IMR-90 (cell line): ENCODE results near the gene CCNYL1. TPM values are rescaled to one million over a fixed set of nuclear protein-coding genes. Genes with fewer than 3 reads are reported as not detected.

Experiments
- ATAC-seq: fragments of 200-7000 bp; cut with Tn5 transposase; 2 replicates; pipeline ENCODE4 v1.9.1; 2020; ENCODE audit warnings: low read depth, mild to moderate bottlenecking, moderate library complexity
- BruUV-seq: library from RNA; stranded (reverse); fragments of 400-500 nt; replicated peaks from 2 replicates; lab custom pipeline; 2021; lab: Mats Ljungman, UMichigan
- CTCF ChIA-PET: fragments of 300-600 bp; formaldehyde crosslinking; extraction: SDS; loops from one replicate; lab custom pipeline; 2021; ENCODE audit warnings: antibody characterized with exemption; lab: Yijun Ruan, JAX
- POLR2A ChIA-PET: fragments of 300-600 bp; sonication (Branson Sonifier 250); formaldehyde crosslinking; loops from one replicate; lab custom pipeline; 2022; ENCODE audit warnings: antibody characterized with exemption; ENCODE audit not compliant: unreplicated experiment; lab: Charles Lee
- DNase-seq: peaks from one replicate; pipeline ENCODE4 v3.0.0; 2013
- H2AFZ ChIP-seq: replicated peaks from 2 replicates; pipeline ENCODE3; 2013; ENCODE audit warnings: low read length, mild to moderate bottlenecking; ENCODE audit not compliant: poor library complexity
- H2AK5ac ChIP-seq: 2 replicates; pipeline ENCODE4 v1.6.1; 2013; ENCODE audit warnings: low read depth, low read length, inconsistent platforms
- H2AK9ac ChIP-seq: replicated peaks from 2 replicates; pipeline ENCODE3; 2013; ENCODE audit warnings: mild to moderate bottlenecking, low read depth, low read length, moderate library complexity; ENCODE audit not compliant: poor library complexity
- H2BK120ac ChIP-seq: 2 replicates; pipeline ENCODE4 v1.6.1; 2013; ENCODE audit warnings: low read depth, low read length, inconsistent platforms
- H2BK15ac ChIP-seq: 3 replicates; pipeline ENCODE4 v1.6.1; 2013; ENCODE audit warnings: low read depth, low read length, inconsistent platforms
- H2BK20ac ChIP-seq: 2 replicates; pipeline ENCODE4 v1.6.1; 2013; ENCODE audit warnings: low read depth, mild to moderate bottlenecking, inconsistent platforms, low read length, moderate library complexity
- H2BK5ac ChIP-seq: 2 replicates; pipeline ENCODE4 v1.6.1; 2013; ENCODE audit warnings: mild to moderate bottlenecking, low read depth, low read length, inconsistent platforms; ENCODE audit not compliant: poor library complexity, severe bottlenecking
- H3K14ac ChIP-seq: replicated peaks from 2 replicates; pipeline ENCODE4 v1.6.1; 2013; ENCODE audit warnings: low read depth, low read length, inconsistent platforms
- H3K18ac ChIP-seq: 2 replicates; pipeline ENCODE4 v1.6.1; 2013; ENCODE audit warnings: low read depth, low read length, control low read depth
- H3K23ac ChIP-seq: 2 replicates; pipeline ENCODE4 v1.6.1; 2013; ENCODE audit warnings: low read depth, low read length, inconsistent platforms
- H3K27ac ChIP-seq: 2 replicates; pipeline ENCODE4 v1.5.1; 2013; ENCODE audit warnings: mild to moderate bottlenecking, control low read depth, low read length; ENCODE audit not compliant: insufficient read depth
- H3K27me3 ChIP-seq: 2 replicates; pipeline ENCODE4 v1.6.1; 2013; ENCODE audit warnings: low read length; ENCODE audit not compliant: control insufficient read depth, insufficient read depth
- H3K36me3 ChIP-seq: 2 replicates; pipeline ENCODE4 v1.6.1; 2013; ENCODE audit warnings: low read length, mixed read lengths; ENCODE audit not compliant: control insufficient read depth, insufficient read depth
- H3K4ac ChIP-seq: 2 replicates; pipeline ENCODE4 v1.6.1; 2013; ENCODE audit warnings: low read depth, low read length, inconsistent platforms
- H3K4me1 ChIP-seq: 2 replicates; pipeline ENCODE4 v1.6.1; 2013; ENCODE audit warnings: low read length, mixed read lengths; ENCODE audit not compliant: control insufficient read depth, insufficient read depth
- H3K4me2 ChIP-seq: 2 replicates; pipeline ENCODE4 v1.6.1; 2013; ENCODE audit warnings: low read depth, mild to moderate bottlenecking, control low read depth, low read length, moderate library complexity
- H3K4me3 ChIP-seq: 2 replicates; pipeline ENCODE4 v1.5.1; 2013; ENCODE audit warnings: low read depth, mild to moderate bottlenecking, control low read depth, low read length, moderate library complexity; ENCODE audit not compliant: insufficient read depth
- H3K56ac ChIP-seq: 2 replicates; pipeline ENCODE4 v1.6.1; 2013; ENCODE audit warnings: low read length, inconsistent platforms; ENCODE audit not compliant: insufficient read depth; ENCODE audit errors: extremely low read depth
- H3K79me1 ChIP-seq, 2 experiments: 2 replicates each; pipeline ENCODE4 v1.6.1; 2013; ENCODE audit warnings: low read length in 2 of 2, inconsistent platforms in 1 of 2, low read depth in 1 of 2
- H3K9ac ChIP-seq: 2 replicates; pipeline ENCODE4 v1.6.1; 2013; ENCODE audit warnings: low read depth, low read length, control low read depth
- H3K9me1 ChIP-seq: 2 replicates; pipeline ENCODE4 v1.6.1; 2013; ENCODE audit warnings: low read length, inconsistent platforms; ENCODE audit not compliant: insufficient read depth
- H3K9me3 ChIP-seq: 2 replicates; pipeline ENCODE4 v1.6.1; 2013; ENCODE audit warnings: low read length; ENCODE audit not compliant: control insufficient read depth, insufficient read depth
- H4K20me1 ChIP-seq: 2 replicates; pipeline ENCODE4 v1.6.1; 2013; ENCODE audit warnings: low read length, inconsistent platforms; ENCODE audit not compliant: insufficient read depth
- H4K5ac ChIP-seq: 2 replicates; pipeline ENCODE4 v1.6.1; 2013; ENCODE audit warnings: mild to moderate bottlenecking, low read depth, low read length, control low read depth
- H4K8ac ChIP-seq, 2 experiments: 2 replicates each; pipeline ENCODE4 v1.6.1; 2013; ENCODE audit warnings: low read depth in 2 of 2, low read length in 2 of 2, control low read depth in 1 of 2, inconsistent platforms in 1 of 2
- H4K91ac ChIP-seq: 2 replicates; pipeline ENCODE4 v1.6.1; 2013; ENCODE audit warnings: low read depth, low read length, inconsistent platforms; ENCODE audit not compliant: insufficient read depth
- BHLHE40 ChIP-seq: fragments of 150-350 bp; IDR thresholded peaks from 2 replicates; pipeline ENCODE4 v1.6.1; 2016; ENCODE audit warnings: mild to moderate bottlenecking, low read depth, low read length
- CEBPB ChIP-seq: IDR thresholded peaks from 2 replicates; pipeline ENCODE4 v1.6.1; 2012; ENCODE audit warnings: low read depth, low read length, improper control_type of control experiment
- MXI1 ChIP-seq: IDR thresholded peaks from 2 replicates; pipeline ENCODE4 v1.6.1; 2012; ENCODE audit warnings: low read depth, mild to moderate bottlenecking, low read length, moderate library complexity, borderline replicate concordance
- POLR2A ChIP-seq: IDR thresholded peaks from 2 replicates; pipeline ENCODE4 v1.6.1; 2012; ENCODE audit warnings: mild to moderate bottlenecking, low read depth, low read length
- RCOR1 ChIP-seq: IDR thresholded peaks from 2 replicates; pipeline ENCODE4 v1.6.1; 2012; ENCODE audit warnings: mild to moderate bottlenecking, low read length, improper control_type of control experiment; ENCODE audit not compliant: insufficient replicate concordance
- WGBS, 2 experiments: methylation state at CpG; one replicate each; pipeline versions ENCODE4 v1.1.5 to v1.1.7; 2013; ENCODE audit warnings: missing lambda C conversion rate in 2 of 2; ENCODE audit not compliant: insufficient read length in 1 of 2; ENCODE audit errors: extremely low coverage in 2 of 2; 5-methylcytosine and 5-hydroxymethylcytosine counted together
- dilution Hi-C: fragments of 300-500 bp; cut with HindIII; formaldehyde crosslinking; loops from one replicate; pipeline ENCODE4 v1.14.3; 2018; ENCODE audit warnings: low sequenced_read_pairs; ENCODE audit not compliant: unreplicated experiment
- in situ Hi-C: fragments of 300-500 bp; cut with MboI; formaldehyde crosslinking; loops from 3 replicates; pipeline ENCODE4 v1.14.3; 2019; ENCODE audit warnings: low sequenced_read_pairs, inconsistent platforms, mixed read lengths
- intact Hi-C: fragments of 100-400 bp; cut with micrococcal nuclease; formaldehyde crosslinking; loops from 2 replicates; pipeline ENCODE4 v1.10.0; 2022
- polyA plus RNA-seq, 3 experiments: library from polyadenylated mRNA; depleted of rRNA; stranded (reverse); fragments of >200 nt; gene quantifications; 2 replicates each; pipeline ENCODE4 v1.2.3, GENCODE V29; 2012; ENCODE audit warnings: low replicate concordance in 1 of 3
- total RNA-seq: library from RNA; depleted of rRNA; stranded (reverse); fragments of >200 nt; gene quantifications from 2 replicates; pipeline ENCODE4 v1.2.3, GENCODE V29; 2012
- TF ChIP-seq, protein P1 (sequence below): conservative IDR thresholded peaks from 2 replicates; pipeline ENCODE4 v1.5.1; 2012; ENCODE audit warnings: mild to moderate bottlenecking, low read depth, low read length, improper control_type of control experiment
- TF ChIP-seq, protein P2 (sequence below): fragments of 150-350 bp; IDR thresholded peaks from 2 replicates; pipeline ENCODE4 v1.6.1; 2017; ENCODE audit warnings: mild to moderate bottlenecking, antibody characterized with exemption, low read length, low read depth

Gene CCNYL1
- total and polyA plus RNA-seq, 2 of the 4 experiments (the other 2 are of a cell fraction): 5.4 to 7.3 TPM

GRCh38 chr2:207779523-207779922 lies 68.1 kb downstream of the CCNYL1 start:
- POLR2A ChIA-PET: no interaction called here
- H3K4ac ChIP-seq: no peak overlapping the region
- no peak overlapping the region for H2BK15ac ChIP-seq
- H4K91ac ChIP-seq: no peak overlapping the region
- no peak overlapping the region for H2AFZ ChIP-seq
- no peak for DNase-seq
- H3K18ac ChIP-seq: no peak overlapping the region
- dilution Hi-C loops: no loop called here
- H2AK5ac ChIP-seq: no peak overlapping the region
- H3K14ac ChIP-seq: no peak overlapping the region
- H2AK9ac ChIP-seq: no peak overlapping the region
- BruUV-seq: no TSS peak
- no peak overlapping the region for H3K27ac ChIP-seq
- H3K4me2 ChIP-seq: no peak overlapping the region
- no peak overlapping the region for H3K4me3 ChIP-seq
- no peak overlapping the region for H2BK20ac ChIP-seq
- H3K27me3 ChIP-seq: peaks cover 16% of the 10 kb centered on the region
- intact Hi-C loops: no loop called here
- WGBS, 2 experiments: 46% methylated on average over 2 of the region's 11 CpGs; no CpG with 5 or more reads in 1 of the 2 experiments
- no peak overlapping the region for H3K56ac ChIP-seq
- no peaks in the 10 kb centered on the region for H3K4me1 ChIP-seq
- no peaks in the 10 kb centered on the region for H3K79me1 ChIP-seq
- no peak for ATAC-seq
- no peak for TF ChIP-seq MXI1
- TF ChIP-seq, protein P1, sequence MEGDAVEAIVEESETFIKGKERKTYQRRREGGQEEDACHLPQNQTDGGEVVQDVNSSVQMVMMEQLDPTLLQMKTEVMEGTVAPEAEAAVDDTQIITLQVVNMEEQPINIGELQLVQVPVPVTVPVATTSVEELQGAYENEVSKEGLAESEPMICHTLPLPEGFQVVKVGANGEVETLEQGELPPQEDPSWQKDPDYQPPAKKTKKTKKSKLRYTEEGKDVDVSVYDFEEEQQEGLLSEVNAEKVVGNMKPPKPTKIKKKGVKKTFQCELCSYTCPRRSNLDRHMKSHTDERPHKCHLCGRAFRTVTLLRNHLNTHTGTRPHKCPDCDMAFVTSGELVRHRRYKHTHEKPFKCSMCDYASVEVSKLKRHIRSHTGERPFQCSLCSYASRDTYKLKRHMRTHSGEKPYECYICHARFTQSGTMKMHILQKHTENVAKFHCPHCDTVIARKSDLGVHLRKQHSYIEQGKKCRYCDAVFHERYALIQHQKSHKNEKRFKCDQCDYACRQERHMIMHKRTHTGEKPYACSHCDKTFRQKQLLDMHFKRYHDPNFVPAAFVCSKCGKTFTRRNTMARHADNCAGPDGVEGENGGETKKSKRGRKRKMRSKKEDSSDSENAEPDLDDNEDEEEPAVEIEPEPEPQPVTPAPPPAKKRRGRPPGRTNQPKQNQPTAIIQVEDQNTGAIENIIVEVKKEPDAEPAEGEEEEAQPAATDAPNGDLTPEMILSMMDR: no peak
- TF ChIP-seq, protein P2, sequence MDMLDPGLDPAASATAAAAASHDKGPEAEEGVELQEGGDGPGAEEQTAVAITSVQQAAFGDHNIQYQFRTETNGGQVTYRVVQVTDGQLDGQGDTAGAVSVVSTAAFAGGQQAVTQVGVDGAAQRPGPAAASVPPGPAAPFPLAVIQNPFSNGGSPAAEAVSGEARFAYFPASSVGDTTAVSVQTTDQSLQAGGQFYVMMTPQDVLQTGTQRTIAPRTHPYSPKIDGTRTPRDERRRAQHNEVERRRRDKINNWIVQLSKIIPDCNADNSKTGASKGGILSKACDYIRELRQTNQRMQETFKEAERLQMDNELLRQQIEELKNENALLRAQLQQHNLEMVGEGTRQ: no peak
- TF ChIP-seq BHLHE40: no peak
- no peak for TF ChIP-seq RCOR1
- no peak for TF ChIP-seq POLR2A
- no peak for TF ChIP-seq CEBPB
- H2BK5ac ChIP-seq: no peak overlapping the region
- no peak overlapping the region for H4K5ac ChIP-seq
- no peaks in the 10 kb centered on the region for H4K20me1 ChIP-seq
- in situ Hi-C loops: no loop called here
- no peaks in the 10 kb centered on the region for H3K9me3 ChIP-seq
- no peak overlapping the region for H3K9ac ChIP-seq
- H3K9me1 ChIP-seq: no peaks in the 10 kb centered on the region
- no peaks in the 10 kb centered on the region for H3K36me3 ChIP-seq
- CTCF ChIA-PET: no interaction called here
- H4K8ac ChIP-seq: no peak overlapping the region
- no peak overlapping the region for H2BK120ac ChIP-seq
- no peak overlapping the region for H3K23ac ChIP-seq
